OCI-LY7 (cell line): ENCODE results near the gene HDGFL2. TPM values are rescaled to one million over a fixed set of nuclear protein-coding genes. Genes with fewer than 3 reads are reported as not detected.
A peak's percentile ranks its signal among the peaks of the same experiment; 100 is the strongest.
"Not testable (repeated sequence)": the region's sequence is repeated elsewhere in the genome, so short reads cannot be mapped to it uniquely, and the experiment has no call there.

Experiments
- BruUV-seq: library from RNA; stranded (reverse); fragments of 400-500 nt; replicated peaks from 2 replicates; lab custom pipeline; 2021; lab: Mats Ljungman, UMichigan
- CTCF ChIA-PET: fragments of 300-600 bp; sonication (Branson Sonifier 250); formaldehyde crosslinking; loops from one replicate; lab custom pipeline; 2022; ENCODE audit warnings: antibody characterized with exemption; ENCODE audit not compliant: unreplicated experiment; lab: Charles Lee
- POLR2A ChIA-PET: fragments of 300-600 bp; sonication (Branson Sonifier 250); formaldehyde crosslinking; loops from one replicate; lab custom pipeline; 2022; ENCODE audit warnings: antibody characterized with exemption; lab: Charles Lee
- DNase-seq: peaks from one replicate; pipeline ENCODE4 v3.0.0-alpha.2; 2015; ENCODE audit warnings: low spot score
- H2AFZ ChIP-seq: fragments of 200-600 bp; sonication (generic), shearing (Covaris generic); 2 replicates; pipeline ENCODE4 v1.6.1; 2014; ENCODE audit warnings: mild to moderate bottlenecking, antibody characterized with exemption, low read length, moderate library complexity
- H3K27ac ChIP-seq: fragments of 200-600 bp; sonication (generic); 2 replicates; pipeline ENCODE4 v1.5.1; 2014; ENCODE audit warnings: mixed run types, low read depth, mild to moderate bottlenecking, moderate library complexity, low read length, inconsistent platforms; ENCODE audit not compliant: poor library complexity, severe bottlenecking
- H3K36me3 ChIP-seq: fragments of 200-600 bp; sonication (generic); 2 replicates; pipeline ENCODE4 v1.6.1; 2014; ENCODE audit warnings: mild to moderate bottlenecking, antibody characterized with exemption, low read length, moderate library complexity, mixed read lengths; ENCODE audit not compliant: insufficient read depth
- H3K4me1 ChIP-seq: fragments of 200-600 bp; sonication (generic); 2 replicates; pipeline ENCODE4 v1.5.1; 2014; ENCODE audit warnings: mild to moderate bottlenecking, low read length; ENCODE audit not compliant: insufficient read depth, poor library complexity, severe bottlenecking
- H3K4me2 ChIP-seq: fragments of 200-600 bp; sonication (generic); 2 replicates; pipeline ENCODE4 v1.6.1; 2014; ENCODE audit warnings: mild to moderate bottlenecking, low read length
- H3K4me3 ChIP-seq: fragments of 200-600 bp; sonication (generic); 2 replicates; pipeline ENCODE4 v1.5.1; 2014; ENCODE audit warnings: mild to moderate bottlenecking, low read depth, low read length; ENCODE audit not compliant: poor library complexity, severe bottlenecking
- H3K79me2 ChIP-seq: fragments of 200-600 bp; sonication (generic); 2 replicates; pipeline ENCODE4 v1.6.1; 2016; ENCODE audit warnings: low read depth, mild to moderate bottlenecking, low read length, moderate library complexity, mixed read lengths; ENCODE audit not compliant: insufficient read depth
- H3K9me2 ChIP-seq: fragments of 200-600 bp; sonication (generic); 2 replicates; pipeline ENCODE4 v1.6.1; 2016; ENCODE audit warnings: mild to moderate bottlenecking, low read length, mixed read lengths; ENCODE audit not compliant: insufficient read depth
- H3K9me3 ChIP-seq: fragments of 200-600 bp; sonication (generic); 2 replicates; pipeline ENCODE4 v1.6.1; 2014; ENCODE audit warnings: mild to moderate bottlenecking, mixed run types, low read length, mixed read lengths
- H4K20me1 ChIP-seq: fragments of 200-600 bp; sonication (generic); 2 replicates; pipeline ENCODE4 v1.6.1; 2014; ENCODE audit warnings: mild to moderate bottlenecking, antibody characterized with exemption, low read length, moderate library complexity, mixed read lengths; ENCODE audit not compliant: insufficient read depth
- CTCF ChIP-seq: fragments of 200-600 bp; sonication (generic); conservative IDR thresholded peaks from 2 replicates; pipeline ENCODE4 v1.5.1; 2014; ENCODE audit warnings: mild to moderate bottlenecking, antibody characterized with exemption, low read length, moderate library complexity, mixed read lengths
- EZH2phosphoT487 ChIP-seq: fragments of 200-600 bp; sonication (generic); IDR thresholded peaks from 2 replicates; pipeline ENCODE4 v1.6.1; 2018; ENCODE audit warnings: low read depth, borderline replicate concordance, mild to moderate bottlenecking, mixed run types, antibody characterized with exemption, low read length, moderate library complexity, mixed read lengths
- intact Hi-C: fragments of 100-400 bp; cut with micrococcal nuclease; formaldehyde crosslinking; loops from one replicate; pipeline ENCODE4 v1.10.0; 2022; ENCODE audit not compliant: unreplicated experiment
- total RNA-seq, 2 experiments: library from RNA; depleted of rRNA in 1 of 2; stranded (reverse); fragments of >200 nt in 1 of 2; shearing (Covaris generic) in 1 of 2; gene quantifications; 2 replicates each; pipeline ENCODE4 v1.2.3, GENCODE V29; 2014 to 2022

HDGFL2 gene
- total RNA-seq, 2 experiments from 2014 or later: 54.5 to 85.9 TPM

- intact Hi-C loops: no loop called here
- BruUV-seq: TSS peak; percentile 92
- Histone ChIP-seq H4K20me1 (no peaks in the 10 kb centered on the region), H3K79me2 (no peaks in the 10 kb centered on the region), H3K4me3 (peak within 1 kb of the TSS; percentile 50), H3K9me2 (no peaks in the 10 kb centered on the region), H3K4me2 (peak within 1 kb of the TSS; percentile 54), H3K27ac (no peak within 1 kb of the TSS), H3K4me1 (peaks cover 16% of the 10 kb centered on the region), H3K36me3 (no peaks in the 10 kb centered on the region), H3K9me3 (peaks cover 4% of the 10 kb centered on the region; the same call in 1 of the 2 replicates), H2AFZ (peak within 1 kb of the TSS; percentile 97)
- CTCF ChIA-PET: no interaction called here
- DNase-seq: peak; percentile 50
- POLR2A ChIA-PET: interaction anchor here (0.6 to 1.6 kb wide), 4 partner anchors 11 to 1495 kb away, joined by 3 read pairs; no protein-coding TSS in a partner anchor
- no peak for TF ChIP-seq CTCF
- TF ChIP-seq EZH2phosphoT487: no peak
Observed at GRCh38 chr19:4539693-4540581, 67.8 kb downstream of the HDGFL2 start, which contains the start of gene LRG1. TSS of gene LRG1 (minus strand) at chr19:4540036. CDS start at chr19:4540013, 23 bp downstream.

- H3K27ac ChIP-seq: no peak overlapping the region
- no peaks in the 10 kb centered on the region for H3K36me3 ChIP-seq
- H3K9me2 ChIP-seq: no peaks in the 10 kb centered on the region
- peaks cover 4% of the 10 kb centered on the region; the same call in 1 of the 2 replicates for H3K9me3 ChIP-seq
- H2AFZ ChIP-seq: no peak overlapping the region
- CTCF ChIA-PET: no interaction called here
- BruUV-seq: no TSS peak
- no peak for TF ChIP-seq CTCF
- TF ChIP-seq EZH2phosphoT487: no peak
- no peaks in the 10 kb centered on the region for H3K79me2 ChIP-seq
- intact Hi-C loops: no loop called here
- peaks cover 9% of the 10 kb centered on the region for H3K4me1 ChIP-seq
- POLR2A ChIA-PET: interaction anchor here (0.5 to 1.6 kb wide), 2 partner anchors 12 to 79 kb away, joined by 3 to 4 read pairs; no protein-coding TSS in a partner anchor
- H3K4me3 ChIP-seq: no peak overlapping the region
- DNase-seq: no peak
- no peak overlapping the region for H3K4me2 ChIP-seq
- no peaks in the 10 kb centered on the region for H4K20me1 ChIP-seq
Observed at GRCh38 chr19:4541114-4541805, 69.2 kb downstream of the HDGFL2 start.

- BruUV-seq, H3K79me2 ChIP-seq, H4K20me1 ChIP-seq, H2AFZ ChIP-seq, H3K27ac ChIP-seq, H3K4me2 ChIP-seq, H3K36me3 ChIP-seq, H3K4me1 ChIP-seq, CTCF ChIA-PET, intact Hi-C loops, H3K4me3 ChIP-seq, H3K9me2 ChIP-seq, DNase-seq, POLR2A ChIA-PET, H3K9me3 ChIP-seq: not testable (repeated sequence)
Observed at GRCh38 chr19:4541806-4542145, 69.7 kb downstream of the HDGFL2 start.
